Activated CD8-positive, alpha-beta memory T cell treated with anti-CD3 and anti-CD28 coated beads, Interleukin-2, amount 50 U/mL, for 1 hour (primary cell): ENCODE measurements around the gene APAF1.

Source experiments
- DNase-seq: peaks from one replicate; pipeline ENCODE4 v3.0.0-alpha.2; 2020; ENCODE audit errors: extremely low read depth

APAF1 gene

DNA sequence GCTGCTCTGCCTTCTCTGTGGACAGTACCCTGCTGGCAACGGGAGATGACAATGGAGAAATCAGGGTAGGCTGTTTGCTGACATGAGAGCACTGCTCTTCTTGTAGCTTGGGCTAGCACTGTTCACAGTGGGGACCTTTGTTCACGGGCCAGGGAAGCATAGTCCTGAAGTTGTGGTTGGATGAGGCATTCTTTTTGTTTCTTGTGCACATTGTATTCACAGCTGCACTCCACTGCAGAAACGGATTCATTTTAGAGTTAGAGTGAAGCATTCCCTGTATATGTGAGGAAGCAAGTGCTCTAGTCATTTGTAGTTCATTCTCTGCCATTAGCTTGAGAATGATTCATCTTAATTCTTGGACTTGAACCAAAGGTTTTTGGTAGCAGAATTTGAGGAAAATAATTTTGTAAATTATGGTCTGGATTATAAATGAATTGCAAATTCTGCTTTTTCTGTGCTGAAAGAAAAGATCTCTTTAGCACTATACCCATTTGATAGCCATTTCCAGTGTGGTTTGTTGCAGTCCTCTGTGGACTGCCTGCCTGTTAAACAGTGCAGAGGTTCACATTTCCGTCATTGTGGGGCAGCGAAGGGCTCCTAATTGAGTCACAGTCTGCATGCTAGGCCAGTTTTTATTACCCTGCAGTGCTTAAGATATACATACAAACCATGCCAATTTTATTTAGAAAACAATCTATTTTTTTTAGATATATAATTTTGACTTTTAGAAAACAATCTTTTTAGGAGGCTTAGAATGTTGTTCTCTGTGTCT is 80.6 kb downstream of the APAF1 start:
- DNase-seq: no peak

DNA sequence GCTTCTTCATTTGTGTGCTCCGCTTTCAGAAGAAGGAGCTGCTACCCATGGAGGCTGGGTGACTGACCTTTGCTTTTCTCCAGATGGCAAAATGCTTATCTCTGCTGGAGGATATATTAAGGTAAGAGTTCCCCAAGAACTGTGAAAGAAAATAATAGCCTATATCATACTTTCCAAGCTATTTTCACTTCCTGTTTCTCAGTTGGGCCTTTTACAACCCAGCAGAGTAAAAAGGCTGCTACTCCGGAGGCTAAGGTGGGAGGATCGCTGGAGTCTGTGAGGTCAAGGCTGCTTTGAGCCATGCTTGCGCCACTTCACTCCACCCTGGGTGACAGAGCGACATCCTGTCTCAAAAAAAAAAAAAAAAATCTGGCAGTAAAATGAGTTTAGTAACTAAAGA is 82.1 kb downstream of the APAF1 start:
- no peak for DNase-seq

DNA sequence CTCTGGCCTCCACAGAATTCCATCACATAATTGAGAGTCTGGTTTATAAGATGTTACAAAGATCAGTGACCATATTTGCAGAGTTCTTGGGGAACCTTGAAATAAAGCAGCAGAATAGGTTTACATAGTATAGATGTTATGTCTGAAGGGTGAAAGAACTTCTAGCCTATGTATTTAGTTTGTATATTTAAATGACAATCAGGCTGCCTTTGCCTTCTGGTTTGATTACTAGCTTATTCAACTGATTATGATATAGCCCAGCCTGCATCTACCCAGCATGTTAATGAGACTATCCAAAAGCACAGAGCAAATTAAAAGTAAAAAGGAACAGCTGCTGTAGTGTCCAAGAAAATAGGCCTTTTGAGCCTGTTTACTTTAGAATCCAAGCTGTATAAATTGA is 85.3 kb downstream of the APAF1 start:
- no peak for DNase-seq

DNA sequence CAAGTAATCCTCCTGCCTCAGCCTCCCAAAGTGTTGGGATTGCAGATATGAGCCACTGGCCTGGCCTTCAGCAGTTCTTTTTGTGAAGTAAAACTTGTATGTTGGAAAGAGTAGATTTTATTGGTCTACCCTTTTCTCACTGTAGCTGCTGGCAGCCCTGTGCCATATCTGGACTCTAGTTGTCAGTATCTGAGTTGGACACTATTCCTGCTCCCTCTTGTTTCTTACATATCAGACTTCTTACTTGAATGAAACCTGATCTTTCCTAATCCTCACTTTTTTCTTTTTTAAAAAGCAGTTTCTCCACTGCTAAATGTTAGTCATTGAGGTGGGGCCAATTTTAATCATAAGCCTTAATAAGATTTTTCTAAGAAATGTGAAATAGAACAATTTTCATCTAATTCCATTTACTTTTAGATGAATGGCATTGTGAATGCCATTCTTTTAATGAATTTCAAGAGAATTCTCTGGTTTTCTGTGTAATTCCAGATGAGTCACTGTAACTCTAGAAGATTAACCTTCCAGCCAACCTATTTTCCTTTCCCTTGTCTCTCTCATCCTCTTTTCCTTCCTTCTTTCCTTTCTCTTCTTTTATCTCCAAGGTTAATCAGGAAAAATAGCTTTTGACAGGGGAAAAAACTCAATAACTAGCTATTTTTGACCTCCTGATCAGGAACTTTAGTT is 88.7 kb downstream of the APAF1 start:
- DNase-seq: no peak

DNA sequence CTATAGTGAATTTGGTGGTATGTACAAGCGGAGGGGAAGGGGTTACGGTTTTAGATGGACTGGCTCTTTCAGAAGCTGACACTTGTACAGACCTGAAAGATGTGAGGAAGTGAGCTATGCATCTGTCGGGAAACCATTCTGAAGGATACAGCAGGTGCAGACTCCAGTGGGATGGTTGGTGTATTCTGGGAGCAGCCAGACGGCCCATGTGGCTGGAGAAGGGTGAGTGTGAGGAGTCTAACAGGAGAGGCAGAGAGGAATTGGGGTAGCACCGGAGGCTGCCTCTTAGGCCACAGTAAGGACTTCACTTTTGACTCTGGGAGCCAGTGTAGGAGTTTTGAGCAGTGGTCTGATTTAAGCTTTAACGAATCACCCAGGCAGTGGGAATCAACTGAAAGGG is 90.7 kb downstream of the APAF1 start:
- no peak for DNase-seq

DNA sequence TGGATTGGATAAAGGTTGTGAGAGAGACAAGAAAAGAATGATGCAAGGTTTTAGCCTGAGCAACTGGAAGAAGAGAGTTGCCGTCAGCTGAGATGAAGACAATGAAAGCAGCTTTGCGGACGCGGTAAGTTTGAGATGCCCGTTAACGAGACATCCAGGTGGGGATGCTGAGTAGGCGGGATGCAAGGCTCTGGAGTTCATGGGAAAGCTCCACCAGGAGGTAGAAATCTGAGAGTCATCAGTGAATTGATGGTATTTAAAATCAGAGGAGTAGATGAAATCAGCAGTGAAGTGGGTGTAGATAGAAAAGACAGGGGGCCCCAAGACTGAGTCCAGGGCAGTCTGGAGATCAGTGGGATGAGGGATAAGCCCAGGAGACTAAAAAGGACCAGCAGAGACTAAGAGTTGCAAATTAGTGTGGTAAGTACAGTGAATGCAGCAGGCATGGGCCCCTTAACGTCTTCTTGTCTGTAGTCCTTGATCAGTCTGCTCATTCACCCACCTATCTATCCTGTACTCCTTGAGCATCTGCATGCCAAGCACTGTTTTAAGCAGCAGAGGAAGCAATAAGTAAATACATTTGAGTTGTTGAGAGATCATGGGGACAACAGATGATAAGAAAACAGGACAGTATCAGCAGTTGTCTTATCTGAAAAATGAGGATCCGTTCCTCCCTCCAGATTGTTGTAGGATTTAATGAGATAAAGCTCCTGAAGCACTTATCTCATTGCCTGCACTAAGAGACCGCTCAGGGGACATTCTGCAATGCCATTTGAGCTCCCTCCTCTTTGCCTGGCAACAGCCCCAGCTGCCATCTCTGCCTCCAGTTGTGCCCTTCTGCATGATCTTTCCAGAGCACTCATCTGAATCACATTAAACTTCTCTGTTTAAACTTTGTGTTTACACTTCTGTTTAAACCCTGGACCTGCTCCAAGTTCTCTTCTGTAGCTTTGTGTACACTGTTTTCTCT is 91.5 kb downstream of the APAF1 start:
- DNase-seq: no peak

DNA sequence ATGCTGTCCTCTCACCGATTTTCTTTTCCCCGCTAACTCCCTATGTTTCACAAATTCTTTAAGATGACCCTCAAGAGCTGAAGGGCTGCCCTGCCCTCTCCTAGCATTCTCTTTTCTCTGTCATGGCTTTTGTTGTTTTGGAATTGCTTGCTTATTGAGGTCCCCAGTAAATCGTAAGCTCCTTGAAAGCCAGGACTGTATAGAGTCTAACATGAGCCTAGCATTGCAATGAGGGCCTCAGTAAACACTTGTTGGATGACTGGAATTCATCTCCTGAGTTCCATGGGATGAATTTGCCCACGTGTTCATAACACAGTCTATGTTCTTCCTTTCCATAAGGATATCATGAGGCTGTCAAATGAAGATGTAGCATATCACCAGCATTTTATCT is 92.2 kb downstream of the APAF1 start:
- no peak for DNase-seq

DNA sequence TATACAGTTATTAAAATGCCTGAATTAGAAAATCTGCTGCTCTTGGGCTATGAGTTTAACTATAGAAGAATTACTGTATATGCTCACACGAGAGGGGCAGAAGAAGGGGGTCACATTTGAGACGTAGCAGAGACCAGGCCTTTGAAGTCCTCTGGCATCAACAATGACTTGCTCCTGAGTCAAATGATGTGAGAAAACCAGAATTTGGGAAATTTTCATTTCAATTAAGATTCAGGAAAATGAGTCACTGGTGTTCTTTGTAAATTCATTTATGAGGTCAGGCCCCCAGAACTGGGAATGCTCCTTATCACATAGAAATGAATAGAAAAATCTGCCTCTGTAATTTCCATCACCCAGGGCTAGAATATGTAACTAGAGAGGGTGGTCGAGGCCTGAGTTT is 92.9 kb downstream of the APAF1 start:
- DNase-seq: no peak

DNA sequence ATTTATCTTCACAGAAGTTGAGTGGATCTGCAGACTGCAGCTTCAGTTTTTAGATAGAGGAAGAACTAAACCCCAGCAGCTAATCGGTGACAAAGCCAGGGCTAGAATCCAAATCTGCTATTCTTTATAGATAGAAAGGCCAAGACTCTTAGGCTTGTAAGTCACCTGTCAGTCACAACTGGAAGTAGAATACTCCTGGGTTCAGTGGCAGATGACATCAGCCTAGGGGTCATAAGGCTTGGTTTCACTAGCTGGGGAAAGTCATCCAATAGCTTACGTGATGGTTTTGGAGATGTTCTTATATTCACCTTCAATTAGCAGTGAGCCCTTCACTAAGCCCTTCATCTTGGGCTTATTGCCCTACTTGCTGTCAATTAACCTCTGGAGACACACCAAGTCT is 93.4 kb downstream of the APAF1 start:
- no peak for DNase-seq

DNA sequence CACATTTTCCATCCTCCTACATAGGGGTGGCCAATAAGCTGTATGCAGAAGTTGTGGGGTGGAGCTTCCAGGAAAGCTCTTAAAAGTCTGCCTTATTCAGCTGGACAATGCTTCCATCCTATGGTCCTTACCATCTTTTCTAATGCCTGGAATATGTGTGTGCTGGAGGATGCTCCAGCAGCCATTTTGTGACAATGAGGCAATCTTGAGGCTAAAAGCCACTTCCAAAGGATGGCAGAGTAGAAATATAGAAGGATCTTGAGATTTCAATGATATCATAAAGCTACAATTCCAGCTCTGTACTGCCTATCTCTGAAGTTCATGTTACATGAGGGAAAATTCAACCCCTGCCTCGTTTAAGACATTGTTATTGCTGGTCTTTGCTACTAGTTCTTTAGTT is 95.7 kb downstream of the APAF1 start:
- DNase-seq: no peak

DNA sequence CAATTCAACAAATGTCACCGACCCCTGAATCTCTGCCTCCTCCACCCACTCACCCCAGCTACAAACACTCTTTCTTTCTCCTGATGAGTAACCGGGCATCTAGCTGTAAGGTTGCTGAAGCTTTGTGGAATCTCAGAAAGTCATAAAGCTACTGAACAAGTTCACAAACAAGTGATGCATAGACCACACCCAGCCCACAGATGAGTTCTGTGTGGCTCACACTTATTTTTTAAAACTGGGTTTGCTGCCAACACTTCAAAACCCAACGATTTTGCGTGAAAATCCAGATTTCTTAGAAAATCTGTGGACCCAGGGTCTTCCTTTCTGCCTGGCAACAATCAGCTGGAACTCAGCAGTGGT is 96.1 kb downstream of the APAF1 start:
- DNase-seq: no peak

DNA sequence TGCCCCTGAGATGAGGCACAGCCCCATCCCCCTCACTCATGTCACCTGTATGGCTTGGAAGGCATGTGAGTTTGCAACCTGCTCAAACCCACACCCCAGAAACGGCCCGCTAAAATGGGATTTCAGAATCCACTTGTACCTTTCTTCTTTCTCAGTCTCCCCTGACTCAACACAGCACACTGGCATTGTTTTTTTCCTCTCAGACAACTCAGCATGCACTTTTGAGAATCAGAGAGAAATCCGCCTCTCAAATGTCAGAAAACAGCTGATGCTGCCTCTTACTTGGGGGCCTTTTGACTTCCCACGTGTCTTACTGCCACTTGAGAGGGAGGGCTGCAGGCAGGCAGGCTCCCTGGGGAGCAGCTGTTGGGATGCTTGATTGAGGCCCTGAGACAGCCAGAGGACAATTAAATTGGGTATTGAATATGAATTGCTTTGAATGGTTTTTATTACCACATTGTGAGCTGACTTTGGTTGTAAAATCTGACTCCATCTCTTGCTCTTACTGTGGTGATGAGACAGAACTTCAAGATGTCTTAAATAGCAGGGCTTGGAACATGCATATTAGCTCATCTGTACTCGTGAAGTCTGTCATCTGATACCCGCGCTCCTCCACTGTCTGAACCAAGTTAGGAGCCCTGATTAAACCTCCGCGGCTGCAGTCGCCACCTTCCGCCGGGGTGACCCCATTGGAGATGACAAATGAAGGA is 96.6 kb downstream of the APAF1 start:
- DNase-seq: no peak

DNA sequence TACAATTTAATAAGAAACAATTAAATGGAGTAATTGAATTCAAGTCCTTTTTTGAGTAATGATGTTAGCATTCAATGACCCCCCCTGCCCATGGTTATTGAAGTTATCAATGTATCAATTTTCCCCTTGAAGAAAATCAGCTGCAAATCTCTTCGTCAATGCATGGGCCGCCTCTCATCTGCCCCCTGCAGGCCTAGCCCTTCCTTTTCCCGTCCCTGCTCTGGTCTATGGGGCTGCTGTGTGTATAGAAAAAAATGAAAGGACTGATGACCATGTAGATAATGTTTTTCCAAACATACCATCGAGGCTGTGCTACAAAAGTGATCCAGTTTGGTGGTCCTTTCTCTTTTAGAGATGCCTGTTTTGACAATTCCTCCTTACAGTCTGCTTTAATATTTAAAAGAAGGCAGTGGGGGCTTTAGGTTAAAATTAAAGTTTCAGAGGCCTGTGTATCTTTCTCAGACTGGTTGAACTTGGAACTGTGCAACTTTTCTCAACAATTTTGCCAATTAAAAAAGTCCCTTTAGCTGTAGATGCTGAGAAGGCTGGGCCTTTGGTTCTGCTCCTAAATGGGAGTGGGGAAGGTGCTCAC is 98.4 kb downstream of the APAF1 start:
- no peak for DNase-seq

DNA sequence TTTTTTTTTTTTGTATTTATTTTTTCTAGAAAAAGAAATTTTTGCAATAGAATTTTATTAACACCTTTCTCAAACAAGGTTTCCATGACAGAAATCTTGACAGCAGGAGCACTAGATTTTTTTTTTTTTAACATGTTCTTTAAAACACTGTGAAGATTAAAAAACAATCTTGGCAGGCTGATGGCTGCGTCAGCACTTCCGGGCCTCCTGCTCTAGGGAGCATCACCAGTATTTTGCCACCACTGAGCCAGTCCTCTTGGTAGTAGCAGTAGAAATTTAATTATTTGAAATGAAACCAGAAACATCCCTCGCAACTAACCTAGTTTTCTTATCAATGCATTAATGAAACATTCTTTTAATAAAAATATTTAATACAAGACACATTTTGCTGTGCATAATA is 99.6 kb downstream of the APAF1 start:
- no peak for DNase-seq

DNA sequence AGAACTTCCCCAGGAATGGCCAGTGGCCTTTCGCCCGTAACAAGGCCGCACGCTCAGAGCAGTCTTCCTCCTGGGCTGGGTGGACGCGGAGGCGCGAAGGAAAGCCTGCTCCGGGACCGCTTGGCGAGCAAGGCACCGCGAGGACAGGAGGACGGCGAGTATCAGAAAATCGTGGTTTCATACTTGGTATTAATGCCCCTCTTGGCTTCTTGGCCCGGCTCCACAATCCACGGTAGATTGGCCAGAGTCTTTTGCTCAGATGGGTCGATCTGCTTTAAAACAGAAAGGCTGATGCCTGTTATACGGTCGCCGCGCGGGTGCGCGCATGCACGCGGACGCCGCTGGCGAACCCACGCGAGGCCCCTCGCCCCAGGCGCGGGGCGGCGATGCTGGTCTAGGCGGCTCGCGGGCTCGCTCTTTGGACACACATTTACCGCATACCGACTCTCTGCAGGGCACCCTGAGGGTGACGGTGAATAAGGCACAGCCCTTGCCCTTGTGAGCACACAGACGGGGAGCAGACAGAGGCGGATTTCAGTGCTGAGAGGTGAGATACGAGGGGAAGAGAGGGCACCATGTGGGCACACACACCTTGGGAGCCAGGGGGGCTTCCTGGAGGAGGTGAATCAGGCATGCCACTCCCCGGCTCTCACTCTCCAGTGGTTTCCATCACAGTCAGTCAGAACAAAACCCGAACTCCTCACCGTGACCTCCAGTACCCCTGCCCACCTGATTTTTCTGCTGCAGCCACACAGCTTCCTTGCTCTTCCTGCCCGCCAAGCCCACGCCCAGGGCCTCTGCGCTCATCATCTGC is 100.7 kb downstream of the APAF1 start:
- DNase-seq: no peak

DNA sequence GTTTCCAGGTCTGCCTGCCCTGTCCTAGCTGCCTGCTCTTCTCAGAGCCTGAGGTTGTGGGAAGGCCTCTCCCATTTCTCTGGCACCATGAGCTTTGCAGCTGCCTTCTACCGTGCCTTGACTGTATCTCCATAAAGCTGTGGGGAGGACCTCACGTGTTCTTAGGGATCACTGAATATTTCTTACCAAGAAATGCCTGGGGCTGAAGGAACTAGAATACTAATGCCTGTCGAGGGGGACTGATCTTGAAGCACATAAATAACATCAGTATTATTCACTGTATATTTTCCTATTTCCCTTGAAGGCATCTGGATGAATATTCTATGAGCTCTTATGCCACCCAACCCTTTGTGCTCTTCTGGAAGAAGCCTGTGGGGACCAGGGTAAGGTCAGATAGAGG is 103.4 kb downstream of the APAF1 start:
- DNase-seq: no peak

DNA sequence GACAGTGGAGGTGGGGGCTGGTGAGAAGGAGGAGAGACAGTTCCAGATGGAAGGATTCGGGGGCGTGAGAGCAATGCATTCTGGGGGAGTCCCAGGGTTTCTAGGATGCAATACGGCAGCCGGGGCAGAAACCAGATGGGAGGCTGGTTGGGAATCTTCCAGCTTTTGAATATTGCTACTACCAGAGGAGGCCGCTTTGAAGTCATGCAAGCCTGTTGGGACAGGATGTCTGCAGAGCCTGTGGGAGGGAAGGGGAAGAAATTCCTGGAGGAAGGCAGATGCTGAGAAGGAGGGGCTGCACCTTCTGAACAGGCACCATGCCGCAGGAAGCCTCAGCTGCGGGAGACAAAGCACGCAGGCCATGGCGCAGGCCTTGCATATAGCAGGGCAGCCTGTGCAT is 105.4 kb downstream of the APAF1 start:
- DNase-seq: no peak

DNA sequence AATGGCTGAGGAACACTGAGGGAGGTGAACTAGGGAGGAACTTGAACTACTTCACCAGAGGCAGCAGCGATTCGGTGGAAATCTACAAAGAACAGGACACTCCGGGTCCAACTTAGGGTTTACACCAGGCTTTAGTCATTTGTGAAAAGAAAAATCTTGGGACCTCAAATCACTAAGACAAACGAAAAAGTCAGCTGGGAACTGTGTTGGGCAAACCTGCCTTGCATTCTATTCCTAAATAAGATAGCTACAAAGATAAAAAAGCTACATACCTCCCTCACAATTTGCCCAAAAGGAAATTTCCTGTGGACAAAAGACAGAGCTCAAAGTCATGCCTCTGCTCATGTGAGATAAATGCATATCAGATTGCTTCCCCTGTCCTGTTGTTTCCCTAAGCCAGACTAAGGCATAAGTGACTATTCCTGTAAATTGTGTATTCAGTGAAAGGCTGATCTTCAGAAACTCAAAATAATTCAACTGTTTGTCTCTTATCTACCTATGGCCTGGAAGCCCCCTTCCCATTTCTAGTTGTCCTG is 106.6 kb downstream of the APAF1 start:
- DNase-seq: no peak

DNA sequence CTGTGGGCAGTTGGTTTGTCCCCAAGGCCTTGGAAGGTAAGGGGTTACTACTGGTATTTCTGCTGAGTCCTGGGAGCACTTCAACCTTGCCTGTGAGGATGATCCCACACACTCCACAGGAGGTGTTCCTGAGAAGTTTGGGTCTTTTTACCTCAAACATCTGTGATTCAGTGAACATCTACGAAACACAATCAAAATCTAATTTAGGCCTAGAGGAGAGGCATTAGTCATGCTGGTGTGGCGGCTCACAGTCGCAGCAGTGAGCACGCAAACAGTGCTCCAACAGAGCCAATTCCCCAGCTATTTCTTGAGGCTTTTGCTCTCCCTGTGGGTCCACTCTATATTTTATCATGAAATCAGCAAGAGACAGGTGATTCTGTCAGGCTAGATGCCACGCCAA is 107.6 kb downstream of the APAF1 start:
- DNase-seq: no peak

DNA sequence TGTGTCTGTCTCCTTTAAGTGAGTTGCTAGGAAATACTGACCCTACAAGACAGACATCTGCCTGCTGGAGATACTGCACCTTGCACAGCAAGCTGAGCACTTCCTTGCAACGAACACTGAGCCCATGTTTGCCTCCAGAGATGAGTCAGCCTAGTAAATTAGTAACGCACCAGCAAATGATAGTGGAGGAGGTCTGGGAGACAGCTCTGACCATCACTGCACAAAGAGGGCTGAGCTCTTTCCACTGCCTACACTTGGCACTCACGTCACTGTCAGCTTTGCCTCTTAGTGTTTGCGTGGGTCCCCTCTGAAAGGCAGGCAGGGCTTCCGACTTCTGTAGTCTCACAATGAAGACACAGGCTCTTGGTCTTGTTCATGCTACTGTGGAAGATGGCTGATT is 109.0 kb downstream of the APAF1 start:
- no peak for DNase-seq
